RWPE2 (cell line): Measurements from ENCODE around the gene MAPRE3.

Experiments
- ATAC-seq: fragments of 200-7000 bp; cut with Tn5 transposase; 3 replicates; pipeline ENCODE4 v1.9.1; 2021; ENCODE audit warnings: low read depth
- DNase-seq: peaks from one replicate; pipeline ENCODE4 v3.0.0-alpha.2; 2020; ENCODE audit warnings: low spot score
- H3K27ac ChIP-seq: fragments of 450-650 bp; 2 replicates; pipeline ENCODE4 v1.5.1; 2017; ENCODE audit warnings: mild to moderate bottlenecking; ENCODE audit not compliant: poor library complexity, severe bottlenecking
- H3K27me3 ChIP-seq: fragments of 250-450 bp; sonication (Bioruptor Pico); 2 replicates; pipeline ENCODE4 v1.5.1; 2021; ENCODE audit warnings: mild to moderate bottlenecking, moderate library complexity; ENCODE audit not compliant: insufficient read depth, poor library complexity, severe bottlenecking
- H3K36me3 ChIP-seq: fragments of 250-450 bp; sonication (Bioruptor Pico); 2 replicates; pipeline ENCODE4 v1.5.1; 2020; ENCODE audit warnings: low read depth, mild to moderate bottlenecking, moderate library complexity
- H3K4me1 ChIP-seq: fragments of 250-450 bp; sonication (Bioruptor Pico); 2 replicates; pipeline ENCODE4 v1.5.1; 2021; ENCODE audit warnings: mild to moderate bottlenecking, moderate library complexity; ENCODE audit not compliant: insufficient read depth, poor library complexity, severe bottlenecking
- H3K4me3 ChIP-seq: fragments of 250-450 bp; sonication (Bioruptor Pico); 2 replicates; pipeline ENCODE4 v1.5.1; 2021; ENCODE audit warnings: mild to moderate bottlenecking, moderate library complexity; ENCODE audit not compliant: severe bottlenecking
- H3K9me3 ChIP-seq: fragments of 250-450 bp; sonication (Bioruptor Pico); 2 replicates; pipeline ENCODE4 v1.5.1; 2021; ENCODE audit warnings: mild to moderate bottlenecking, moderate library complexity; ENCODE audit not compliant: severe bottlenecking
- CTCF ChIP-seq: fragments of 450-650 bp; IDR thresholded peaks from one replicate; pipeline ENCODE4 v1.5.1; 2017; ENCODE audit warnings: mild to moderate bottlenecking, moderate library complexity; ENCODE audit not compliant: poor library complexity, severe bottlenecking

The MAPRE3 gene

GRCh38 chr2:27054721-27055120 lies 84.3 kb downstream of the MAPRE3 start:
- H3K27me3 ChIP-seq = no peaks in the 10 kb centered on the region
- H3K9me3 ChIP-seq = no peaks in the 10 kb centered on the region
- peaks cover 36% of the 10 kb centered on the region for H3K36me3 ChIP-seq
- DNase-seq (no peak), ATAC-seq (no peak)
- H3K27ac ChIP-seq = no peak overlapping the region
- H3K4me3 ChIP-seq = no peak overlapping the region
- no peaks in the 10 kb centered on the region for H3K4me1 ChIP-seq
- TF ChIP-seq CTCF = no peak

GRCh38 chr2:27057184-27057583 lies 86.7 kb downstream of the MAPRE3 start:
- TF ChIP-seq CTCF = no peak
- H3K4me1 ChIP-seq = no peaks in the 10 kb centered on the region
- H3K36me3 ChIP-seq = peaks cover 42% of the 10 kb centered on the region
- no peak overlapping the region for H3K4me3 ChIP-seq
- H3K9me3 ChIP-seq = no peaks in the 10 kb centered on the region
- H3K27me3 ChIP-seq = no peaks in the 10 kb centered on the region
- DNase-seq (no peak), ATAC-seq (no peak)
- H3K27ac ChIP-seq = no peak overlapping the region

DNA sequence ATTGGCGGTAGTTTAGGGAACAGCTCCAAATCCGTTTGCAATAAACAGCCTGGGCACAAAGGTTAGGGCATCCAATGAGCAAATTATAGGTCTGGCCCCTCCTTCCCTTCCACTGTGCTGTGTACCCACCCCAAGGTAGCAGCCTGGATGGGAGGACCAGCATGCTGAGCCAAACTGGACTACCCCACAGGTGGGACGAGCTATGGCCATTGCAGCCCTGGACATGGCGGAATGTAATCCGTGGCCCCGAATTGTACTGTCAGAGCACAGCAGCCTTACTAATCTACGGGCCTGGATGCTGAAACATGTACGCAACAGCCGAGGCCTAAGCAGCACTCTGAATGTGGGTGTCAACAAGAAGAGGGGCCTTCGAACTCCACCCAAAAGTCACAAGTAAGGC lies 87.8 kb downstream of the MAPRE3 start:
- no peak for TF ChIP-seq CTCF
- Histone ChIP-seq H3K36me3 (peaks cover 46% of the 10 kb centered on the region), H3K4me1 (no peaks in the 10 kb centered on the region), H3K27ac (no peak overlapping the region), H3K4me3 (no peak overlapping the region), H3K9me3 (no peaks in the 10 kb centered on the region), H3K27me3 (no peaks in the 10 kb centered on the region)
- ATAC-seq (no peak), DNase-seq (no peak)

DNA sequence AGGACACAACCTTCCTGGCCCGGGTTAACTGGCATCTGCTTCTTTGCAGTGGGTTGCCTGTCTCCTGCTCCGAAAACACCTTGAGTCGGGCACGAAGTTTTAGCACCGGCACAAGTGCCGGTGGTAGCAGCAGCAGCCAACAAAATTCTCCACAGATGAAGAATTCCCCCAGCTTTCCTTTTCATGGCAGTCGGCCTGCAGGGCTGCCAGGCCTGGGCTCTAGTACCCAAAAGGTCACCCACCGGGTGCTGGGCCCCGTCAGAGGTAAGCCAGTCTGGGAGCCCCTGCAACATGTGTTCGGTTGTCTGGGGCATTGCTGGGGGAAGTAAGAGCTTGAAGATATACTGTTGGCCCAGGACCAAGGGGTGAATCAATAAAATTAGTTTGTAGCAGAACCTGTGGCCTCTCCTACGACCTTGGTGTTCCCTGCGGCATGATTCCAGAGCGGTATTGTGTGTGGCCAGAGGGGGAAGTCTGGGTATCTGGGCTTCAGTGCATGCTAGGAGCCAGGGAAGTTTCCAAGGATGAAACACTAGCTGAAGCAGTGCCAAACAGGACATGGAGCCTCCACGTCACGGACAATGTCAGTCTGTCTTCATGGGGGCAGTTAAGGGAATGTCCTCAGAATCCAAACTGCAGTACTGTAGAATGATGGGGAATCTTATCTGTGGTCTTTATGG lies 88.8 kb downstream of the MAPRE3 start:
- no peak for DNase-seq
- Histone ChIP-seq H3K4me1 (no peaks in the 10 kb centered on the region), H3K4me3 (no peak overlapping the region), H3K9me3 (no peaks in the 10 kb centered on the region), H3K27me3 (no peaks in the 10 kb centered on the region), H3K27ac (no peak overlapping the region), H3K36me3 (peaks cover 43% of the 10 kb centered on the region)
- no peak for ATAC-seq
- TF ChIP-seq CTCF = no peak

GRCh38 chr2:27060323-27060722 lies 89.9 kb downstream of the MAPRE3 start:
- H3K27ac ChIP-seq = no peak overlapping the region
- peaks cover 32% of the 10 kb centered on the region for H3K36me3 ChIP-seq
- H3K4me1 ChIP-seq = no peaks in the 10 kb centered on the region
- H3K27me3 ChIP-seq = no peaks in the 10 kb centered on the region
- ATAC-seq (peak; percentile 22; the same call in 1 of the 3 replicates), DNase-seq (no peak)
- no peaks in the 10 kb centered on the region for H3K9me3 ChIP-seq
- no peak for TF ChIP-seq CTCF
- no peak overlapping the region for H3K4me3 ChIP-seq
